ENCODE measurements around the gene HNF1A.

HNF1A gene

DNA sequence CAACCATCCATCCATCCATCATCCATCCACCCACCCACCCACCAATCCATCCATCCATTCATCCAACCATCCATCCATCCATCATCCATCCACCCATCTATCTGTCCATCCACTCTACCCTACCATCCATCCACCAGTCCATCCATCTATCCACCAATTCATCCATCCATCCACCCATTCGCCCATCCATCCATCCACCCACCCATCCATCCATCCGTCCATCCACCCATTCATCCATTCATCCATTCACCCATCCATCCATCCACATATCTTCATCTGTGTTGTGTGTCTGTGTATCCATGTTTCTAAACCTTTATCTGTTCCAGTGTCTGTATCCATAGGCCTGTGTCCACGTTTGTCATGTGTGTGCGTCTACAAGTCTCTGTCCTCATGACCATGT is 9.9 kb downstream of the HNF1A start:
- DNase-seq (ENCODE audit: extremely low read depth in 1 of 2, low read depth in 1 of 2) = no peak

GRCh38 chr12:120988658-120989057 is 10.3 kb downstream of the HNF1A start:
- DNase-seq (ENCODE audit: extremely low read depth in 1 of 2, low read depth in 1 of 2) = no peak

GRCh38 chr12:120989687-120990086 is 11.3 kb downstream of the HNF1A start:
- DNase-seq (ENCODE audit: extremely low read depth in 1 of 2, low read depth in 1 of 2) = no peak

DNA sequence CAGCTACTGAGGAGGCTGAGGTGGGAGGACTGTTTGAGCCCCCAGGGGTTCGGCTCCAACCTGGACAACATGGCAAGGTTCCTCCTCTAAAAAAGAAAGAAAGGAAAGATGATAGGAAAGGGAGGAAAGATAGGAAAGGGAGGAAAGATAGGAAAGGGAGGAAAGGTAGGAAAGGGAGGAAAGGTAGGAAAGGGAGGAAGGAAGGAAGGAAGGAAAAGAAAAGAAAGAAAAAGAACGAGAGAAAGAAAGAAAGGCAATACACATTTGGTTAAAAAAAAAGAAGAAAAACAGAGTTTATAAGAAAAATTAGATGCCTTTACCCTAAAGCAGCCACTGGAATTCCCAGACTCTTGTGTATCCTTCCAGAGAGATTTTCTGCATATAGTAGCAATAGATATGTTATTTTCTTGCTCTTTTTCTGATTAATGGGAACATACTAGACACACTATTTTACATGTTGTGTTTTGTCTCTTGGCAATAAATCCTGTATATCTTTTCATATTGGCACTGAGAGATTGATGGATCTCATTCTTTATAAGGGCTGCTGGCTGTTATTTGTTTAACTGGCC is 12.2 kb downstream of the HNF1A start:
- no peak for DNase-seq (ENCODE audit: extremely low read depth in 1 of 2, low read depth in 1 of 2)

- DNase-seq (ENCODE audit: extremely low read depth in 1 of 2, low read depth in 1 of 2) = no peak
Observed at GRCh38 chr12:120991965-120992364, 13.6 kb downstream of the HNF1A start.

GRCh38 chr12:120992989-120993388 is 14.6 kb downstream of the HNF1A start:
- DNase-seq (ENCODE audit: extremely low read depth in 1 of 2, low read depth in 1 of 2) = no peak

DNA sequence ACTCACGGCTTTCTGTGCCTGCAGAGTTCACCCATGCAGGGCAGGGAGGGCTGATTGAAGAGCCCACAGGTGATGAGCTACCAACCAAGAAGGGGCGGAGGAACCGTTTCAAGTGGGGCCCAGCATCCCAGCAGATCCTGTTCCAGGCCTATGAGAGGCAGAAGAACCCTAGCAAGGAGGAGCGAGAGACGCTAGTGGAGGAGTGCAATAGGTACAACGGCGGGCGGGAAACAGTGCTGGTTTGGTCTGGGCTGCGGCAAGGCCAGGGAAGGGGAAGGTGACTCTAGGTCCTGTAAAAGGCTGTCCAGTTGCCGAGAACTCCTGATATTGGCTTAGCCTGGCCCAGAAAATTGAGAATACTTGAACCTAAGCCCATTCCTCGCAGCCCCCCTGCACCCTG is 15.2 kb downstream of the HNF1A start:
- no peak for DNase-seq (ENCODE audit: extremely low read depth in 1 of 2, low read depth in 1 of 2)

- no peak for DNase-seq (ENCODE audit: extremely low read depth in 1 of 2, low read depth in 1 of 2)
Observed at GRCh38 chr12:120994059-120994458, 15.7 kb downstream of the HNF1A start.

DNA sequence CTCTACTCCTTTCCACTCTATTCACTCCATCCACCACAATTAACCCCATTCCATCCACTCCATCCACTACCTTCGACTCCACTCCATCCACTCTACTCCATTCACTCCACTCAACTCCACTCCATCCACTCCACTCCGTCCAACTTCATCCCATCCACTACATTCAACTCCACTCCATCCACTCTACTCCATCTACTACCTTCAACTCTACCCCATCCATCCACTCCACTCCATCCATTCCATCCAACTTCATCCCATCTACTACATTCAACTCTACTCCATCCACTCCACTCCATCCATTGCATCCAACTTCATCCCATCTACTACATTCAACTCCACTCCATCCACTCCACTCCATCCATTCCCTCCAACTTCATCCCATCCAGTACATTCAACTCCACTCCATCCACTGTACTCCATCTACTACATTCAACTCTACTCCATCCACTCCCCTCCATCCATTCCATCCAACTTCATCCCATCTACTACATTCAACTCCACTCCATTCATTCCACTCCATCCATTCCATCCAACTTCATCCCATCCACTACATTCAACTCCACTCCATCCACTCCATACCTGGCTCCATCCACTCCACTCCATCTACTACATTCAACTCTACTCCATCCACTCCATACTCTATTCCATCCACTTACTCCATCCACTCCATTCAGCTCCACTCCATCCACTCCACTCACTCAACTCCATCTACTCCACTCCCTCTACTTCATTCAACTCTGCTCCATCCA is 16.4 kb downstream of the HNF1A start:
- DNase-seq (ENCODE audit: extremely low read depth in 1 of 2, low read depth in 1 of 2) = no peak

DNA sequence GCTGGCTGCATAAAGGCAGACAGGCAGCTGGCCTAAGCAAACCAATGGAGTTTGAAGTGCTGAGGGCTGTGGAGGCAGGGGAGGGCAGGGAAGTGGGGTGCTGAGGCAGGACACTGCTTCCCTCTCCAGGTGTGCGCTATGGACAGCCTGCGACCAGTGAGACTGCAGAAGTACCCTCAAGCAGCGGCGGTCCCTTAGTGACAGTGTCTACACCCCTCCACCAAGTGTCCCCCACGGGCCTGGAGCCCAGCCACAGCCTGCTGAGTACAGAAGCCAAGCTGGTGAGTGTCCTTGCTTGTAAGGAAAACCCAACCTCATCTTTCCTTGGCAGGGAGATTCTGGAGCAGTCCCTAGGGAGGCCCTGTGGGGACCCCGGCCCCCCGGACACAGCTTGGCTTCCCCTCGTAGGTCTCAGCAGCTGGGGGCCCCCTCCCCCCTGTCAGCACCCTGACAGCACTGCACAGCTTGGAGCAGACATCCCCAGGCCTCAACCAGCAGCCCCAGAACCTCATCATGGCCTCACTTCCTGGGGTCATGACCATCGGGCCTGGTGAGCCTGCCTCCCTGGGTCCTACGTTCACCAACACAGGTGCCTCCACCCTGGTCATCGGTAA is 17.9 kb downstream of the HNF1A start:
- no peak for DNase-seq (ENCODE audit: extremely low read depth in 1 of 2, low read depth in 1 of 2)

DNA sequence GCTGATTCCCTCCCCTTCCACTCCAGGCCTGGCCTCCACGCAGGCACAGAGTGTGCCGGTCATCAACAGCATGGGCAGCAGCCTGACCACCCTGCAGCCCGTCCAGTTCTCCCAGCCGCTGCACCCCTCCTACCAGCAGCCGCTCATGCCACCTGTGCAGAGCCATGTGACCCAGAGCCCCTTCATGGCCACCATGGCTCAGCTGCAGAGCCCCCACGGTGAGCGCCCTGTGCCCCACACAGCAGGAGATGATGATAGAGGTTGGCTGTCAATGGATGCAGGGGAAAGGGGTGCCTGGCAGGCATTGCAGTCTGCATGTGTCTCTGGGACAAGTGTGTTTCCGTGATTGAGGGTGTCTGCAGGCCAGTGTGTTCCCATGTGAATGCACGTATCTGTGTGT is 19.1 kb downstream of the HNF1A start:
- no peak for DNase-seq (ENCODE audit: extremely low read depth in 1 of 2, low read depth in 1 of 2)

DNA sequence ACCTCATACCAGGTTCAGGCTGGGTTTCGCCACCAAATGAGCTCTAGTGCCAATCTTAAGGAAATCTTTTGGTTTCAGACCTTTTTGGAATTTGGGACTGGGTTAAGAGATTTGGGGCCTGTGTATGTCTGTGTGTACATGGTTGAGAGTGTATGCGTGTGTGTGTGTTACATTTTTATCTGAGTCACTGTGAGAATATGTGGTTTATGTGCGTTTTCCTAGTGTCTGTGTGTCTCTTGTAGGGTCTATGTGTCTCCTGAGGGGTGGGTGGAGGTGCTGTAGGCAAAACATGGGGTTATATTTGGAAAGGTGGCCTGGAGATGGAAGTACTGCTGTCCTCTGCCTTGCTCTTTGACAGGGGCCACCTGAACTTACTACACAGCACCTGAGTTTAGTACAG is 20.1 kb downstream of the HNF1A start:
- no peak for DNase-seq (ENCODE audit: extremely low read depth in 1 of 2, low read depth in 1 of 2)

DNA sequence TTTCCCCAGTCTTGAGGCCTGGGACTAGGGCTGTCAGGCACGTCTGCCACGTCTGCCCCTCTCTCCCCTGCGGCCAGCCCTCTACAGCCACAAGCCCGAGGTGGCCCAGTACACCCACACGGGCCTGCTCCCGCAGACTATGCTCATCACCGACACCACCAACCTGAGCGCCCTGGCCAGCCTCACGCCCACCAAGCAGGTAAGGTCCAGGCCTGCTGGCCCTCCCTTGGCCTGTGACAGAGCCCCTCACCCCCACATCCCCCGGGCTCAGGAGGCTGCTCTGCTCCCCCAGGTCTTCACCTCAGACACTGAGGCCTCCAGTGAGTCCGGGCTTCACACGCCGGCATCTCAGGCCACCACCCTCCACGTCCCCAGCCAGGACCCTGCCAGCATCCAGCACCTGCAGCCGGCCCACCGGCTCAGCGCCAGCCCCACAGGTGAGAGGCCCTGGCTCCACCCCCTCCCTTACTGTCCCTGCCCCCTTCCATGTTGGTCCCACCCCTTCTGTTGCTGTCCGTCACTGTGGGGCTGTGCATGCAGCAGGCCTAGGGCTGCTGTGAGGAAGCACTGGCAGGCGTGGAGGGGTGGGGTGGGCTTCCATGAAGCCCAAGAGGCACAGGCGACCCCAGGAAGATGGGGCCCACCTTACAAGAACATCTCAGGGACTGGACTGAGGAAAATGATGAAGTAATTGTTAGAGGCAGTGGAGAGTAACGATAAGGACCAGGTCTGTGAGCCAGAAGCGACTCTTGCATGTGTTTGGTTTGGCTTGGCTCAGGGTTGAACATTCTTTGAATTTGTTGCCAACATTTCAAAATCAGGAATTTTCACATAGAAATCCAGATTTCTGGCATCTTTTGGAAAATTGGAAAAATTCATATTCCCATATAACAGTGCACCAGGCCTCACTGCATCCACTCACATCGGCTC is 21.1 kb downstream of the HNF1A start:
- DNase-seq (ENCODE audit: extremely low read depth in 1 of 2, low read depth in 1 of 2) = no peak

GRCh38 chr12:121000530-121000929 is 22.2 kb downstream of the HNF1A start:
- no peak for DNase-seq (ENCODE audit: extremely low read depth in 1 of 2, low read depth in 1 of 2)

DNA sequence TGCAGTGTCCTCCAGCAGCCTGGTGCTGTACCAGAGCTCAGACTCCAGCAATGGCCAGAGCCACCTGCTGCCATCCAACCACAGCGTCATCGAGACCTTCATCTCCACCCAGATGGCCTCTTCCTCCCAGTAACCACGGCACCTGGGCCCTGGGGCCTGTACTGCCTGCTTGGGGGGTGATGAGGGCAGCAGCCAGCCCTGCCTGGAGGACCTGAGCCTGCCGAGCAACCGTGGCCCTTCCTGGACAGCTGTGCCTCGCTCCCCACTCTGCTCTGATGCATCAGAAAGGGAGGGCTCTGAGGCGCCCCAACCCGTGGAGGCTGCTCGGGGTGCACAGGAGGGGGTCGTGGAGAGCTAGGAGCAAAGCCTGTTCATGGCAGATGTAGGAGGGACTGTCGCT is 22.7 kb downstream of the HNF1A start:
- no peak for DNase-seq (ENCODE audit: extremely low read depth in 1 of 2, low read depth in 1 of 2)

- no peak for DNase-seq (ENCODE audit: extremely low read depth in 1 of 2, low read depth in 1 of 2)
Observed at GRCh38 chr12:121001841-121002483, 23.6 kb downstream of the HNF1A start.

DNA sequence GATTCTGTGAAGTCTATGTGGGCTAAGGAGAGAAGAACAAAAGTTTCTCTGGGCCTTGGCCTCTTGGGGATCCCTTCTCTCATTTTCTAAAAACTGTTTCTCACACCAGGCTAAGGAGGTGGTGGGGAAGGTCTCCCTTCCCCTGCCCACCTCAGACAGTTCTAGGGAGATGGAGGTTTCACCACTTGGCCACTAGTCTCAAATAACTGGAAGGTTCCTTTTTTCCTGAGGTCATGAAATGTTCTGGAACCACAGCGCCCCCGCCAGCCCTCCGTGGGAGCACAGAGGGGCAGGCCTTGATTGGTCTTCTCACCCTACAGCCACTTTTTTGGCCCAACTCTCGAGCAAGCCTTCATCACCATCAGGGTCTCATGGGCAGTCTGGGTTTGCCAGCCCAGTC is 25.3 kb downstream of the HNF1A start:
- no peak for DNase-seq (ENCODE audit: extremely low read depth in 1 of 2, low read depth in 1 of 2)

DNA sequence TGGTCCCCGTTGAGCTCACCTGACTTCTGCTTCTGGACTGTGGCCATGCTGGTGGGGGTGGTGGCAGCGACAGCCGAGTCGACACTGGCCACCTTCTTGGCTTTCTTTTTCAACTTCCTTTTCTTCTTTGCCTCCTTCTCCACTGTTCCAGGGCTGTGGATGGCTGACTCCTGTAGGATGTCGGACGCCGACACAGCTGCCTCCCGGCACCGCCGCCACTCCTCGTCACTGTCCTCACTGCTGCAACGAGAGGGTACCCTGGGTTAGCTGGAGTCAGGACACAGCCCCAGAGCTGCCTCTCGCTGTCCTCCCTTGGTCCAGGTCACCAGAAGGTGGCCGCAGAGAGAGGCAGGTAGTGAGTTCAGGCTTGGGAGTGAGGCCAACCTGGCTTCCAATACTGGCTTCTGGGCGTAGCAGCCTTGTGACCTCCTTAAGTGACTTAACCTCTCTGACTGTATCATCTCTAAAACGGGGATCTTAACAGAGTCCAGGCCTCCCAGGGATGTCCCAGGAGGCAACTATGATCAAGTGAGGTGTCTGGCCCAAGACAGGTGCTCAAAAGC is 26.0 kb downstream of the HNF1A start:
- DNase-seq (ENCODE audit: extremely low read depth in 1 of 2, low read depth in 1 of 2) = no peak

- no peak for DNase-seq (ENCODE audit: extremely low read depth in 1 of 2, low read depth in 1 of 2)
Observed at GRCh38 chr12:121005346-121005815, 27.0 kb downstream of the HNF1A start.

DNA sequence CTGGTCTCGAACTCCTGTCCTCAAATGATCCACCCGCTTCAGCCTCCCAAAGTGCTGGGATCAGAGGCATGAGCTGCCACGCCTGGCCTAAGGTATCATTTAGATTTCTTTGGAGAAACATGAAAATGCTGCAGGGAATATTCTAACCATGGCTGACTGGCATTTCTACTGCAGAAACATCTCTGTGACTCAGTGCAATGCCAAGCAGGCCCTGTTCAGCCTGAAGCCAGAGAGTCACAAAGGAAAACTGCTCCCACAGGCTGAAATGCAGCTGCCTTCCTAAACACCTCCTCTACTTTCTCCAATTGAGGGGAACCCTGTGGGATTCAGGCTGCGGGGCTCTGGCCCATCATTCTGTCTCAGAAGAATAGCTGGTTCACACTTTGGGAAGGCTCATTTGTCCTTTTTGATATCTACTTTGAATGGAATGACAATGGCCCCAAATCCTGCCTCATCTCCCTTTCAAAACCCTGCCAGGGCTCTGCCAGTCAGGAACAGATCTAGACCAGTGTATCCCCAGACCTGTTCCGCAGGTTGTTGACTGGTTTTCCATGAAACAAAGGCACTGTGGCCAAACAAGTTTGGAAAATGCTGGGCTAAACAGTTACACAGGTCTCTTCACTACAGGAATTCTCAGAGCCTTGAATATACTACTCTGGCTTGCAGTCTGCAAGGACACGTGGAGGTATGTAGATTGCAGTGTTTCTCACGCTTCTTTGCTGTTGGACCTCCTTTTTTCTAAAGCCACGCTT is 30.2 kb downstream of the HNF1A start:
- DNase-seq (ENCODE audit: extremely low read depth in 1 of 2, low read depth in 1 of 2) = no peak
